Neural cell (in vitro differentiated cells): Measurements from ENCODE around the gene SYTL5. TPM values are rescaled to one million over a fixed set of nuclear protein-coding genes. Genes with fewer than 3 reads are reported as not detected.

Experiments used
- H2AFZ ChIP-seq: fragments of 200-600, 300-800 bp; sonication (generic), shearing (Covaris generic); 2 replicates; pipeline ENCODE4 v1.6.0; 2014; ENCODE audit warnings: low read depth, mild to moderate bottlenecking, antibody characterized with exemption, low read length, moderate library complexity
- H3F3A ChIP-seq: fragments of 200-600 bp; shearing (Covaris generic); 2 replicates; pipeline ENCODE4 v1.6.1; 2016; ENCODE audit warnings: mild to moderate bottlenecking, moderate library complexity, mixed read lengths, antibody characterized with exemption, low read length; ENCODE audit not compliant: insufficient read depth, poor library complexity, severe bottlenecking
- H3K27ac ChIP-seq: fragments of 200-600, 300-800 bp; sonication (generic), shearing (Covaris generic); 2 replicates; pipeline ENCODE4 v1.5.1; 2014; ENCODE audit warnings: mild to moderate bottlenecking, low read length, moderate library complexity
- H3K27me3 ChIP-seq: fragments of 300-800, 200-600 bp; sonication (generic), shearing (Covaris generic); 2 replicates; pipeline ENCODE4 v1.6.0; 2014; ENCODE audit warnings: mild to moderate bottlenecking, low read depth, low read length, moderate library complexity; ENCODE audit not compliant: insufficient read depth
- H3K36me3 ChIP-seq: fragments of 300-800, 200-600 bp; sonication (generic), shearing (Covaris generic); 2 replicates; pipeline ENCODE4 v1.5.1; 2014; ENCODE audit warnings: mild to moderate bottlenecking, antibody characterized with exemption, low read length, moderate library complexity; ENCODE audit not compliant: insufficient read depth
- H3K4me2 ChIP-seq: fragments of 300-800, 200-600 bp; sonication (generic), shearing (Covaris generic); 2 replicates; pipeline ENCODE4 v1.6.0; 2014; ENCODE audit warnings: mild to moderate bottlenecking, low read length
- H3K4me3 ChIP-seq: fragments of 300-800, 200-600 bp; sonication (generic), shearing (Covaris generic); 2 replicates; pipeline ENCODE4 v1.5.1; 2014; ENCODE audit warnings: mild to moderate bottlenecking, low read length, moderate library complexity
- H3K79me2 ChIP-seq: fragments of 200-600 bp; shearing (Covaris generic); replicated peaks from 2 replicates; pipeline ENCODE4 v1.6.0; 2014; ENCODE audit warnings: mild to moderate bottlenecking, low read length, moderate library complexity; ENCODE audit not compliant: insufficient read depth
- H3K9ac ChIP-seq: fragments of 300-800, 200-600 bp; sonication (generic), shearing (Covaris generic); 2 replicates; pipeline ENCODE4 v1.6.1; 2016; ENCODE audit warnings: mild to moderate bottlenecking, low read length, mixed read lengths
- H3K9me2 ChIP-seq: fragments of 200-600 bp; shearing (Covaris generic); 2 replicates; pipeline ENCODE4 v1.6.1; 2016; ENCODE audit warnings: mild to moderate bottlenecking, low read length, mixed read lengths; ENCODE audit not compliant: insufficient read depth
- H3K9me3 ChIP-seq: fragments of 200-600, 300-800 bp; sonication (generic), shearing (Covaris generic); 2 replicates; pipeline ENCODE4 v1.6.1; 2016; ENCODE audit warnings: mild to moderate bottlenecking, mixed run types, low read length, moderate library complexity, mixed read lengths
- H4K20me1 ChIP-seq: fragments of 200-600 bp; shearing (Covaris generic); 2 replicates; pipeline ENCODE4 v1.6.1; 2016; ENCODE audit warnings: mild to moderate bottlenecking, mixed run types; ENCODE audit not compliant: insufficient read depth
- CTCF ChIP-seq: fragments of 450-650 bp; IDR thresholded peaks from 2 replicates; pipeline ENCODE4 v1.5.1; 2014; ENCODE audit warnings: antibody characterized with exemption, mild to moderate bottlenecking, moderate library complexity; ENCODE audit not compliant: poor library complexity, severe bottlenecking
- EP300 ChIP-seq: fragments of 450-650 bp; conservative IDR thresholded peaks from 2 replicates; pipeline ENCODE4 v1.6.1; 2014; ENCODE audit warnings: antibody characterized with exemption, mild to moderate bottlenecking, moderate library complexity; ENCODE audit not compliant: poor library complexity, severe bottlenecking
- EZH2 ChIP-seq: fragments of 200-600, 300-800 bp; shearing (Covaris generic), sonication (generic); IDR thresholded peaks from 2 replicates; pipeline ENCODE4 v1.6.1; 2014; ENCODE audit warnings: antibody characterized with exemption, low read length, borderline replicate concordance, mild to moderate bottlenecking; ENCODE audit not compliant: insufficient read depth, poor library complexity, severe bottlenecking
- MXI1 ChIP-seq: fragments of 450-650 bp; conservative IDR thresholded peaks from 2 replicates; pipeline ENCODE4 v1.6.1; 2014; ENCODE audit warnings: antibody characterized with exemption, mild to moderate bottlenecking; ENCODE audit not compliant: poor library complexity, severe bottlenecking
- POLR2AphosphoS5 ChIP-seq: IDR thresholded peaks from 2 replicates; pipeline ENCODE4 v1.6.1; 2012
- RAD21 ChIP-seq: fragments of 450-650 bp; conservative IDR thresholded peaks from 2 replicates; pipeline ENCODE4 v1.6.1; 2014; ENCODE audit warnings: antibody characterized with exemption, mild to moderate bottlenecking, moderate library complexity
- REST ChIP-seq: IDR thresholded peaks from 2 replicates; pipeline ENCODE4 v1.6.1; 2012; ENCODE audit warnings: borderline replicate concordance
- SMC3 ChIP-seq: fragments of 450-650 bp; conservative IDR thresholded peaks from 2 replicates; pipeline ENCODE4 v1.6.1; 2014; ENCODE audit warnings: antibody characterized with exemption, mild to moderate bottlenecking, moderate library complexity; ENCODE audit not compliant: poor library complexity
- TAF1 ChIP-seq: IDR thresholded peaks from 2 replicates; pipeline ENCODE4 v1.6.1; 2012; ENCODE audit warnings: low read depth
- polyA plus RNA-seq: library from polyadenylated mRNA; depleted of rRNA; stranded (reverse); fragments of >200 nt; gene quantifications from 2 replicates; pipeline ENCODE4 v1.2.3, GENCODE V29; 2014

Gene SYTL5
- polyA plus RNA-seq, 1 donor from 2014 or later: 1.0 TPM

GRCh38 chrX:38102875-38103274, 96.5 kb downstream of the SYTL5 start:
- Histone ChIP-seq H3F3A (no peaks in the 10 kb centered on the region), H3K9me2 (no peaks in the 10 kb centered on the region), H3K4me3 (no peak overlapping the region), H3K4me2 (no peak overlapping the region), H3K9me3 (no peaks in the 10 kb centered on the region), H3K27ac (no peak overlapping the region), H3K79me2 (no peaks in the 10 kb centered on the region), H3K9ac (no peak overlapping the region), H2AFZ (no peak overlapping the region), H3K36me3 (no peaks in the 10 kb centered on the region), H3K27me3 (no peaks in the 10 kb centered on the region), H4K20me1 (no peaks in the 10 kb centered on the region)
- no peak for TF ChIP-seq SMC3
- TF ChIP-seq EP300: no peak
- no peak for TF ChIP-seq CTCF
- TF ChIP-seq POLR2AphosphoS5: no peak
- TF ChIP-seq MXI1: no peak
- TF ChIP-seq TAF1: no peak
- TF ChIP-seq EZH2: no peak
- no peak for TF ChIP-seq REST
- no peak for TF ChIP-seq RAD21

GRCh38 chrX:38103857-38104812, 97.8 kb downstream of the SYTL5 start:
- no peaks in the 10 kb centered on the region for H4K20me1 ChIP-seq
- no peaks in the 10 kb centered on the region for H3K36me3 ChIP-seq
- no peaks in the 10 kb centered on the region for H3K9me2 ChIP-seq
- no peaks in the 10 kb centered on the region for H3K9me3 ChIP-seq
- no peaks in the 10 kb centered on the region for H3K79me2 ChIP-seq
- no peak overlapping the region for H3K4me3 ChIP-seq
- H3K27ac ChIP-seq: no peak overlapping the region
- no peak overlapping the region for H3K4me2 ChIP-seq
- H3F3A ChIP-seq: no peaks in the 10 kb centered on the region
- no peaks in the 10 kb centered on the region for H3K27me3 ChIP-seq
- TF ChIP-seq REST (no peak), CTCF (no peak), RAD21 (no peak), EP300 (no peak), SMC3 (no peak), TAF1 (no peak), POLR2AphosphoS5 (no peak), MXI1 (no peak), EZH2 (no peak)
- no peak overlapping the region for H2AFZ ChIP-seq
- H3K9ac ChIP-seq: no peak overlapping the region
